Activated naive CD8-positive, alpha-beta T cell (primary cell): ENCODE results near the gene TATDN2.

Source experiments
- H3K27ac Mint-ChIP-seq: one replicate; pipeline ENCODE4 v1.8.0; 2021; ENCODE audit warnings: mixed read lengths
- H3K27me3 Mint-ChIP-seq: one replicate; pipeline ENCODE4 v1.8.0; 2021; ENCODE audit warnings: mixed read lengths
- H3K36me3 Mint-ChIP-seq: one replicate; pipeline ENCODE4 v1.8.0; 2021; ENCODE audit warnings: mixed read lengths
- H3K4me1 Mint-ChIP-seq: one replicate; pipeline ENCODE4 v1.8.0; 2021; ENCODE audit warnings: low read depth, mixed read lengths
- H3K4me3 Mint-ChIP-seq: one replicate; pipeline ENCODE4 v1.8.0; 2021; ENCODE audit warnings: mild to moderate bottlenecking, mixed read lengths
- H3K9me3 Mint-ChIP-seq: one replicate; pipeline ENCODE4 v1.8.0; 2021; ENCODE audit warnings: low read depth, mixed read lengths

TATDN2 gene, protein sequence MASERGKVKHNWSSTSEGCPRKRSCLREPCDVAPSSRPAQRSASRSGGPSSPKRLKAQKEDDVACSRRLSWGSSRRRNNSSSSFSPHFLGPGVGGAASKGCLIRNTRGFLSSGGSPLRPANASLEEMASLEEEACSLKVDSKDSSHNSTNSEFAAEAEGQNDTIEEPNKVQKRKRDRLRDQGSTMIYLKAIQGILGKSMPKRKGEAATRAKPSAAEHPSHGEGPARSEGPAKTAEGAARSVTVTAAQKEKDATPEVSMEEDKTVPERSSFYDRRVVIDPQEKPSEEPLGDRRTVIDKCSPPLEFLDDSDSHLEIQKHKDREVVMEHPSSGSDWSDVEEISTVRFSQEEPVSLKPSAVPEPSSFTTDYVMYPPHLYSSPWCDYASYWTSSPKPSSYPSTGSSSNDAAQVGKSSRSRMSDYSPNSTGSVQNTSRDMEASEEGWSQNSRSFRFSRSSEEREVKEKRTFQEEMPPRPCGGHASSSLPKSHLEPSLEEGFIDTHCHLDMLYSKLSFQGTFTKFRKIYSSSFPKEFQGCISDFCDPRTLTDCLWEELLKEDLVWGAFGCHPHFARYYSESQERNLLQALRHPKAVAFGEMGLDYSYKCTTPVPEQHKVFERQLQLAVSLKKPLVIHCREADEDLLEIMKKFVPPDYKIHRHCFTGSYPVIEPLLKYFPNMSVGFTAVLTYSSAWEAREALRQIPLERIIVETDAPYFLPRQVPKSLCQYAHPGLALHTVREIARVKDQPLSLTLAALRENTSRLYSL

GRCh38 chr3:10248184-10248983, at the start of gene TATDN2:
TATDN2 (plus strand) TSS chr3:10248459; CDS start chr3:10249201, 742 bp downstream.
- Mint-ChIP-seq H3K27me3 (no peaks in the 10 kb centered on the region), H3K9me3 (peaks cover 8% of the 10 kb centered on the region), H3K36me3 (peaks cover 30% of the 10 kb centered on the region), H3K27ac (peak within 1 kb of the TSS; percentile 98), H3K4me3 (peak within 1 kb of the TSS; percentile 97), H3K4me1 (peaks cover 54% of the 10 kb centered on the region)

DNA sequence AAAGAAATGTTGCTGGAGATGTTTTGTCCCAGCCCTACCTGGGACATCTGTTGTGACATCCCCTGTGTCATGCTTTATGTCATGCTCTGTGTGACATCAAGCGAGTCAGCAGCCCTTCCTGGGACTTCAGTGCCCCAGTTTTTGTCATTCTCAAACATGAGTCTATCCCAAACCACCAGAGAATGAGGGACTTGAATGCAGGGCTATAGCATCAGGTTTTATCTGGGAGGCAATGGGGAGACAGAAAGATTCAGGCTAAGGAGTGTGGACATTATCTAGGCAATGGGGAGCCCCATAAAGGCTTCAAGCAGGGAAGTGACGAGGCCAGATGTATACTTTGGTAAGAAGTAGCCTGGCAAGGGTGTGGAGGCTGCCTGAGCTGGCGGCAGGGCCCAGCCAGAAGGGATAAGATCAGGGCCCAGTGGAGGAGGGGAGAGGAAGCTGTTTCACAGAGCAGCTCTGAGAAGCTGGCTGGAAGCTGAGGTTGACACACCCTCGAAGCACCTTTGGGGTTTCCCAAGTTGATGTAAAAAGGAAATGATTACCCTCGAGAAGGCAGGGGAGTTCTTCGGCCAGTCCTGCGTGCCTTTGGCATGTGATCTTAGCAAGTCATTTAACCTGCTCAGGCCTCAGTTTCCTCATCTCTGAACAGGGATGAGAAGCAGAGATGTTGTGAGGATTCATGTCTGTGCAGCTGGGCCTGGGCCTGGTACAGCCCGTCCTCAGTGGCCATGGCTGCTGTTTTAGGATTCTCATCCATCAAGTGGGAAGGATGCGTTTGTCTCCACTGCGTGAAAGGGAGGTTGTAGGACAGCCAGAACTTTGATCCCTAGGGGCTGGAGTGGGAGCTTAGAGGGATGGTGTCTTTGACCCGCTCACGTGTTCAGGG, 49.3 kb upstream of the TATDN2 start:
- peak overlapping the region; percentile 77 for H3K4me3 Mint-ChIP-seq
- peaks cover 2% of the 10 kb centered on the region for H3K36me3 Mint-ChIP-seq
- H3K4me1 Mint-ChIP-seq: peaks cover 69% of the 10 kb centered on the region
- H3K27ac Mint-ChIP-seq: peak overlapping the region; percentile 91
- H3K9me3 Mint-ChIP-seq: no peaks in the 10 kb centered on the region
- H3K27me3 Mint-ChIP-seq: no peaks in the 10 kb centered on the region

GRCh38 chr3:10204921-10205320, 43.3 kb upstream of the TATDN2 start:
- no peaks in the 10 kb centered on the region for H3K9me3 Mint-ChIP-seq
- H3K4me1 Mint-ChIP-seq: peaks cover 20% of the 10 kb centered on the region
- H3K27me3 Mint-ChIP-seq: no peaks in the 10 kb centered on the region
- no peak overlapping the region for H3K27ac Mint-ChIP-seq
- H3K36me3 Mint-ChIP-seq: peaks cover 9% of the 10 kb centered on the region
- no peak overlapping the region for H3K4me3 Mint-ChIP-seq

DNA sequence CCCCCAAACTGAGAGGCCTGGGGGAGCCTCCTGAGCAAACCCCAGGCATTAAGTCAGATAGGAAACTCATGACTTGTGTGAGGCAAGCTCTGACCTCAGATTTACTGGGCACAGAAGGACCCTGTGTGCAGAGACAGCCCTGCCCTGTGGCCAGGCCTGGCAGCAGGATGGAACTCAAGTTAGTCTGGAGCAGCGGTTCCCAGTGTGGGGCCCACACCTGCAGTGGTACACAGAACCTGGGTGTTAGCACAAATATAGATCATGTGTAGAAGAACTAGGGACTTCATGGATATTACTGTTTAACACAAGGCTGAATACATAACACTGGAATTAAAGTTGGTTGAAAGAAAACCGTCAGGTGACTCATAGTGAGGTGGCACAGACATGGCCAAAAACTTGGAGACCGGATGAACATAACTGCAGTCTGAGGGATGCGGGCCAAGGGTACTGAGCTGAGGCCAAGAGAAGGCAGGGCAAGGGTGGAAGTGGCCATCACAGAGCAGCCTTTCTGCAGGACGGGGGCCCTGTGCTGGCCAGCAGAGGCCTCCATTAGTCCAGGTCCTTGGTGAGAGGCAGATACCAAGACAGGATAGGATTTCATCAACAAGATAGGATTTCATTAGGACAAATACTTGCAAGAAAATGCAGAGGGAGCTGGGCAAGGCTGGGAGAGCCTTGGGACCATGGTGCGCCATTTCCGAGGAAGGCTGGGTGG, 42.7 kb upstream of the TATDN2 start:
- no peaks in the 10 kb centered on the region for H3K27me3 Mint-ChIP-seq
- H3K9me3 Mint-ChIP-seq: no peaks in the 10 kb centered on the region
- peaks cover 20% of the 10 kb centered on the region for H3K4me1 Mint-ChIP-seq
- H3K4me3 Mint-ChIP-seq: no peak overlapping the region
- H3K27ac Mint-ChIP-seq: no peak overlapping the region
- H3K36me3 Mint-ChIP-seq: peaks cover 9% of the 10 kb centered on the region

GRCh38 chr3:10206166-10206511, 42.1 kb upstream of the TATDN2 start:
- H3K4me3 Mint-ChIP-seq: no peak overlapping the region
- H3K27ac Mint-ChIP-seq: no peak overlapping the region
- H3K27me3 Mint-ChIP-seq: no peaks in the 10 kb centered on the region
- H3K4me1 Mint-ChIP-seq: peaks cover 17% of the 10 kb centered on the region
- no peaks in the 10 kb centered on the region for H3K9me3 Mint-ChIP-seq
- peaks cover 9% of the 10 kb centered on the region for H3K36me3 Mint-ChIP-seq

DNA sequence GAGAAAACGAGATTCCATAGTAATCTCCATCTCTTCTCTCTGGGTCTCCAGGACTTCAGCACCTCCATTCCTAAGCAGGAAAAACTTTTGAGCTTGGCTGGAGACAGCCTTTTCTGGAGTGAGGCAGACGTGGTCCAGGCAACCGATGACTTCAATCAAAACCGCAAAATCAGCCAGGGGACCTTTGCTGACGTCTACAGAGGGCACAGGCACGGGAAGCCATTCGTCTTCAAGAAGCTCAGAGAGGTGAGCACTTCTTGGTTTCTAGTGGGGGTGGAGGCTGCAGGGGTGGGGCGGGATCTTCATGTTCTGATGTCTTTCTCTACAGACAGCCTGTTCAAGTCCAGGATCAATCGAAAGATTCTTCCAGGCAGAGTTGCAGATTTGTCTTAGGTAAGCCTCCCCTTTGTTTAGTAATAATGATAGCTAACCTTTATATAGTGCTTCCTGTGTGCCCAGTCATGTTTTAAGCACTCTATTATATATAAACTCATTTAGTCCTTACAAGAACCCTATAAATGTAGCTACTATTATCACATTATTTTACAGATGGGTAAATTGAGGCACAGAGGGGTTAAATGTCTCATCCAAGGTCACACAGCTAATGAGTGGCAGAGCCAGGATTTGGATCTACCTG, 35.0 kb upstream of the TATDN2 start:
- Mint-ChIP-seq H3K27ac (no peak overlapping the region), H3K9me3 (no peaks in the 10 kb centered on the region), H3K4me1 (no peaks in the 10 kb centered on the region), H3K36me3 (peaks cover 14% of the 10 kb centered on the region), H3K27me3 (no peaks in the 10 kb centered on the region), H3K4me3 (no peak overlapping the region)

DNA sequence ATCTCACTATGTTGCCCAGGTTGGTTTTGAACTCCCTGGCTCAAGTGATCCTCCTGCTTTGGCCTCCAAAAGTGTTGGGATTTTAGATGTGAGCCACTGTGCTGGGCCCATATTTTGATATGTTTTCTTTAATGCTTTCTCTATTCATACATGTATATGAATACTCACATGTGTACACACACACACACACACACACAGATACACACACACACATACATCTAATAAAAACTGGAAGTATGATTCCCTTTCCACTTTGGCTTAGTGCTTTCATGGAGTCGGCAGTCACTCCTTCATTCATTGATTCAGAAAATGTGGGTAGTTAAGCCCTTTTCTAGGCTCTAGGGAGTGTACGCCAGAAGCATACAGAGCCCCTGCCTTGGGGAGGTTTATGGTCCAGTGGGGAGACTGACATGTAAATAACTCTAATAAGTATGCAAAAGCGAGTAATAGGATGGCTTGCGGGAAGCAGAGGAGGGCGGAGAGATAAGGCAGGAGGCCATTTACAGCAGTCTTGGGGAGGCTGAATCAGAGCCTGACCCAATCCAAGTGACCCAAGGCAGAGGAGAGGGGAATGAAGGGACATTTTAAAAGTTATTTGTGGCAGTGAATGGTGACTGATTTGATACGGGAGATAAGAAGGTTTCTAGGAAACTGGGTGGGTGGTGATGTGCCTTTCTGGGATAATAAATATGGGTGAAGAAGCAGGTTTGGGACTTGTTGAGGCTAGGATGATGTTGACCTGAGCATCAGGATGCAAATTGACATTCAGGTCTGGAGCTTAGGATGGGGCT, 32.5 kb upstream of the TATDN2 start:
- peaks cover 10% of the 10 kb centered on the region for H3K36me3 Mint-ChIP-seq
- H3K9me3 Mint-ChIP-seq: no peaks in the 10 kb centered on the region
- H3K4me3 Mint-ChIP-seq: no peak overlapping the region
- no peak overlapping the region for H3K27ac Mint-ChIP-seq
- no peaks in the 10 kb centered on the region for H3K27me3 Mint-ChIP-seq
- peaks cover 4% of the 10 kb centered on the region for H3K4me1 Mint-ChIP-seq

GRCh38 chr3:10217359-10217758, 30.9 kb upstream of the TATDN2 start:
- no peak overlapping the region for H3K27ac Mint-ChIP-seq
- no peaks in the 10 kb centered on the region for H3K9me3 Mint-ChIP-seq
- peaks cover 12% of the 10 kb centered on the region for H3K4me1 Mint-ChIP-seq
- H3K4me3 Mint-ChIP-seq: no peak overlapping the region
- peaks cover 9% of the 10 kb centered on the region for H3K36me3 Mint-ChIP-seq
- no peaks in the 10 kb centered on the region for H3K27me3 Mint-ChIP-seq

GRCh38 chr3:10219737-10220136, 28.5 kb upstream of the TATDN2 start:
- H3K4me3 Mint-ChIP-seq: no peak overlapping the region
- H3K27me3 Mint-ChIP-seq: no peaks in the 10 kb centered on the region
- H3K36me3 Mint-ChIP-seq: peaks cover 8% of the 10 kb centered on the region
- H3K9me3 Mint-ChIP-seq: no peaks in the 10 kb centered on the region
- peak overlapping the region; percentile 69 for H3K27ac Mint-ChIP-seq
- peaks cover 26% of the 10 kb centered on the region for H3K4me1 Mint-ChIP-seq

DNA sequence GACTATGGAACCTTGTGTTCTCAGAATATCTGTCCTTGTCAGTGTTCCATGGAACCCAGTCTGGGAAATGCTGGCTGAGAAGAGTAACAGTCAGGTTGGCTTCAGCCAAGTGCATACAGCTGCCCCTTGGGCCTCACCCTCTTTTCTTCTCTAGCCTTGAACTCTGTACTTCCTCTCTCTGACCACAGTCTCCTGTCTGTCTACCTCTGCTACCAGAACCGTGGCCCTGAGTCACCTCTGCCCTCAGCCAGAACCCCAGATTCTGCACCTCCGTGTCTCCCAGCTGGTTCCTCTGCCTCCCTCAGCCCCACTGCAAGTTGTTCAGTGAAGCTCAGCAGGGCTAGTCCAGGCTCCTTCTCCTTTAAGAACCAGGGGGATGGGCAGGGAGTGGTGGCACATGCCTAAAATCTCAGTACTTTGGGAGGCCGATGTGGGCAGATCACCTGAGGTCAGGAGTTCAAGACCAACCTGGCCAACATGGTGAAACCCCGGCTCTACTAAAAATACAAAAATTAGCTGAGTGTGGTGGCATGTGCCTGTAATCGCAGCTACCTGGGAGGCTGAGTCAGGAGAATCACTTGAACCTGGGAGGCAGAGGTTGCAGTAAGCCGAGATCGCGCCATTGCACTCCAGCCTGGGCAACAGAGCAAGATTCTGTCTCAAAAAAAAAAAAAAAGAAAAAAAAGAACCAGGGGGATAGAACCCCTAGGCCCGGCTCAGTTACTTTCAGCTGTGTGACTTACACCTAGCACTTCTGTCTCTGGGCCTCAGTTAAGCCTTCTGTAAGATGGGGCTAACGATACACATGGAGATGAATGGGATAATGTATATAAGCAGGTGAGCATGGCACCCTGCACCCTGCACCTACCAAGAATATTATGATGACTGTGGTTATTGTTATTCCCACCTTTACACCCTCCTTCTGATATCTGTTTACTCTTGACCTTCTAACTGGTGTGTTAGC, 24.3 kb upstream of the TATDN2 start:
- Mint-ChIP-seq H3K4me3 (no peak overlapping the region), H3K27me3 (no peaks in the 10 kb centered on the region), H3K4me1 (peaks cover 44% of the 10 kb centered on the region), H3K27ac (peak overlapping the region; percentile 31), H3K36me3 (no peaks in the 10 kb centered on the region), H3K9me3 (no peaks in the 10 kb centered on the region)

DNA sequence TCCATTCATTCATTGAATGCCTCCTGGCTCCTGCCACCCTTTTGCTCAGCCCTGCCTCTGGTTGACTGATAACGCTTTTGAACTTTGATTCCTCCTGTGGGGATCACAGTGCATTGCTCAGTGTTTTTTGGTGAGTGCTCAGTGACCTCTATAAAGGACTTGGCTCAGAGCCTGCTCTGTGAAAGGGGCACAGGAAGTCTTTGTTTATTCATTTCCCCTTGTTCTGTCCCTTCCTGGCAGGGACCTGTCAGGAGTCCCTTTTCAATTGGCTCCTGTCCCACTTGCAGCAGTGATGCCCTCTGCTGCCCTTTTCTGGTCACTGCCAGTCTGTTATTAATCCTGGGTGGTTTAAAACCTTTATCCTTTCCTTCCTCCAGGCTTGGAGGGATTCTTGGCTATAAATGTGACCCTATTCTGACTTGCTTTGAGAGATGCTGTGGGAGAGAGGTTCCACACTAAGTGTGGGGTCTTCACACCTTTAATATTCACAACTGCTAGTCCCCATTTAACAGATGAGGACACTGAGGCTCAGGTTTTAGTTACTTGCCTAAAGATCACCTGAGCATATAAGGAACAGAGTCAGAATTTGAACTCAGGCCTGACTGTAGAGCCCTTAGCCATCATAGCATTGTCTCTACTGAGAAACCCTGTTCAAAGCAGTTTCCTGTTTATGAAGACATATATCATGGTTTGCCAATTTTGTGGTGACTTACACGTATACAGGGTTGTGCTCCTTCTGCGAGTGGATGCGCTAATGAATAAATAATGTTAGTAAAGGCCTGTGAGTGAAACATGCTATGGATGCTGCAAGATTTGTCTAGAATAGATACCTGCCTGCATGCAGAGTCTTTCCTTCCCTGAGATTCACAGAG, 23.2 kb upstream of the TATDN2 start:
- no peaks in the 10 kb centered on the region for H3K27me3 Mint-ChIP-seq
- peaks cover 3% of the 10 kb centered on the region for H3K36me3 Mint-ChIP-seq
- peak overlapping the region; percentile 68 for H3K4me3 Mint-ChIP-seq
- peaks cover 49% of the 10 kb centered on the region for H3K4me1 Mint-ChIP-seq
- peak overlapping the region; percentile 82 for H3K27ac Mint-ChIP-seq
- H3K9me3 Mint-ChIP-seq: no peaks in the 10 kb centered on the region
